Central memory CD8-positive, alpha-beta T cell (primary cell): ENCODE results near the gene UBE2QL1.

Source experiments
- ATAC-seq: fragments of 150-1000 bp; cut with Tn5 transposase; replicated peaks from 2 replicates; pipeline ENCODE4 v1.10.0; 2022; ENCODE audit warnings: mild to moderate bottlenecking, moderate FRiP score, moderate number of reproducible peaks; ENCODE audit not compliant: poor library complexity, severe bottlenecking; ENCODE audit errors: extremely low read depth
- DNase-seq, 2 donors: peaks; one replicate each; pipeline ENCODE4 v3.0.0; 2021; ENCODE audit warnings: low spot score in 2 of 2
- H3K27ac Mint-ChIP-seq: one replicate; pipeline ENCODE4 v1.8.0; 2022; ENCODE audit warnings: low read depth, mild to moderate bottlenecking, moderate library complexity, mixed read lengths
- H3K27me3 Mint-ChIP-seq: one replicate; pipeline ENCODE4 v1.8.0; 2022; ENCODE audit warnings: mixed read lengths
- H3K36me3 Mint-ChIP-seq: one replicate; pipeline ENCODE4 v1.8.0; 2022; ENCODE audit warnings: mild to moderate bottlenecking, moderate library complexity, mixed read lengths; ENCODE audit not compliant: insufficient read depth
- H3K4me1 Mint-ChIP-seq: one replicate; pipeline ENCODE4 v1.8.0; 2022; ENCODE audit warnings: mixed read lengths
- H3K4me3 Mint-ChIP-seq: one replicate; pipeline ENCODE4 v1.8.0; 2022; ENCODE audit warnings: mild to moderate bottlenecking, moderate library complexity, mixed read lengths
- H3K9me3 Mint-ChIP-seq: one replicate; pipeline ENCODE4 v1.8.0; 2022; ENCODE audit warnings: mixed read lengths

The UBE2QL1 gene

DNA sequence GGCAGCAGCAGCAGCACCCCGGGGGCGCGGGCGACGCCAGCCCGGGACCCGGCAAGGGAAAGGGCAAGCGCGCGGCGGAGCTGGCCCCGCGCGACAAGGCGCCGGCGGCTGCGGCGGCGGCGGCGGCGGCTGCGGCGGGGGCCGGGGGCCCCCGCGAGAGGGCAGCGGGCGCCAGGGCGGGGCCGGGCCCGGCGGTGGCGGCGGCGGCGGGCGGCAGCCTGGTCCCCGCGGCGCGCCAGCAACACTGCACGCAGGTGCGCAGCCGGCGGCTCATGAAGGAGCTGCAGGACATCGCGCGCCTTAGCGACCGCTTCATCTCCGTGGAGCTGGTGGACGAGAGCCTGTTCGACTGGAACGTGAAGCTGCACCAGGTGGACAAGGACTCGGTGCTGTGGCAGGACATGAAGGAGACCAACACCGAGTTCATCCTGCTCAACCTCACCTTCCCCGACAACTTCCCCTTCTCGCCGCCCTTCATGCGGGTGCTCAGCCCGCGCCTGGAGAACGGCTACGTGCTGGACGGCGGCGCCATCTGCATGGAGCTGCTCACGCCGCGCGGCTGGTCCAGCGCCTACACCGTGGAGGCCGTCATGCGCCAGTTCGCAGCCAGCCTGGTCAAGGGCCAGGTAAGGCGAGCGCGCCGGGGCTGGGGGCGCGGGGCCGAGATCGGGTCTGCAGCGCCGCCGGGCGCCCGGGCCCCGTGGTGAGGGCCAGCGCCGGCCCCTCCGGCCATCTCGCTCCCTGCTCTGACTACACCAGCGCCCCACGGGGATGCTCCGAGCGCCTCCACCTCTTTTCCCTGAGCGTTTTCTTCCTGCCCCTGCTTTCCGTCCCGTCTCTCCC, at the start of gene UBE2QL1:
Gene UBE2QL1 (plus strand): TSS at position 238 of the 843 bp plus-strand sequence. CDS start 35 bp downstream, at position 273.
- H3K27ac Mint-ChIP-seq: no peak within 1 kb of the TSS
- H3K36me3 Mint-ChIP-seq: peaks cover 3% of the 10 kb centered on the region

GRCh38 chr5:6399980-6400910, 48.4 kb upstream of the UBE2QL1 start:
- peaks cover 45% of the 10 kb centered on the region for H3K27me3 Mint-ChIP-seq
- no peaks in the 10 kb centered on the region for H3K9me3 Mint-ChIP-seq
- ATAC-seq (no peak), DNase-seq (no peak)
- no peaks in the 10 kb centered on the region for H3K4me1 Mint-ChIP-seq
- H3K27ac Mint-ChIP-seq: no peak overlapping the region
- H3K36me3 Mint-ChIP-seq: no peaks in the 10 kb centered on the region
- H3K4me3 Mint-ChIP-seq: no peak overlapping the region

More for the DNA sequence above, at the start of gene UBE2QL1:
- H3K9me3 Mint-ChIP-seq: no peaks in the 10 kb centered on the region
- peaks cover 6% of the 10 kb centered on the region for H3K4me1 Mint-ChIP-seq
- ATAC-seq (no peak), DNase-seq (no peak)
- peak within 1 kb of the TSS; percentile 68 for H3K4me3 Mint-ChIP-seq
- peaks cover under 1% of the 10 kb centered on the region for H3K27me3 Mint-ChIP-seq

- H3K36me3 Mint-ChIP-seq: no peaks in the 10 kb centered on the region
- H3K9me3 Mint-ChIP-seq: no peaks in the 10 kb centered on the region
- DNase-seq (no peak), ATAC-seq (no peak)
- H3K27me3 Mint-ChIP-seq: peaks cover 35% of the 10 kb centered on the region
- no peaks in the 10 kb centered on the region for H3K4me1 Mint-ChIP-seq
- no peak overlapping the region for H3K4me3 Mint-ChIP-seq
- no peak overlapping the region for H3K27ac Mint-ChIP-seq
Measured at GRCh38 chr5:6401410-6401809, 47.2 kb upstream of the UBE2QL1 start.

- ATAC-seq (no peak), DNase-seq (no peak)
- Mint-ChIP-seq H3K9me3 (no peaks in the 10 kb centered on the region), H3K4me3 (no peak overlapping the region), H3K27me3 (peaks cover 46% of the 10 kb centered on the region), H3K27ac (no peak overlapping the region), H3K36me3 (no peaks in the 10 kb centered on the region), H3K4me1 (no peaks in the 10 kb centered on the region)
Measured at GRCh38 chr5:6402939-6403338, 45.7 kb upstream of the UBE2QL1 start.

GRCh38 chr5:6403416-6403815, 45.2 kb upstream of the UBE2QL1 start:
- DNase-seq (no peak), ATAC-seq (no peak)
- no peak overlapping the region for H3K27ac Mint-ChIP-seq
- H3K4me3 Mint-ChIP-seq: no peak overlapping the region
- no peaks in the 10 kb centered on the region for H3K36me3 Mint-ChIP-seq
- H3K27me3 Mint-ChIP-seq: peaks cover 50% of the 10 kb centered on the region
- no peaks in the 10 kb centered on the region for H3K9me3 Mint-ChIP-seq
- no peaks in the 10 kb centered on the region for H3K4me1 Mint-ChIP-seq

DNA sequence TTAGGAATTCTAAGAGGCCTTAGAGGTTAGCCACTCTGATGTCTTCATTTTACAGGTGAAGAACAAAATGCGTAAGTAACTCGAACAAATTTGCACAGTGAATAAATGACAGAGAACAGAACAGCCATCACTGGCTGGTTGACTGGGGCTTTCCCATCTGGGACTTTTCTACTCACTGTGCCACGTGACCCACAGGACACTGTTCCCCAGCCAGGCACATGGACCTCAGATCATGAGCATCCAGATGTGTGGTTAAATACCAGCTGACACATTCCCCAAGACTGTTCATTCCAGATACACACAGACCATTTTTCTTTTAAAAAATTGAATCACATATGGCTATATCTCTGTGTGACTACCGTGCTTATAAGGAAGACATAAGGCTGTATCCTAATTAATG, 44.5 kb upstream of the UBE2QL1 start:
- ATAC-seq (no peak), DNase-seq (no peak)
- Mint-ChIP-seq H3K36me3 (no peaks in the 10 kb centered on the region), H3K9me3 (no peaks in the 10 kb centered on the region), H3K4me3 (no peak overlapping the region), H3K27me3 (peaks cover 58% of the 10 kb centered on the region), H3K4me1 (no peaks in the 10 kb centered on the region), H3K27ac (no peak overlapping the region)

DNA sequence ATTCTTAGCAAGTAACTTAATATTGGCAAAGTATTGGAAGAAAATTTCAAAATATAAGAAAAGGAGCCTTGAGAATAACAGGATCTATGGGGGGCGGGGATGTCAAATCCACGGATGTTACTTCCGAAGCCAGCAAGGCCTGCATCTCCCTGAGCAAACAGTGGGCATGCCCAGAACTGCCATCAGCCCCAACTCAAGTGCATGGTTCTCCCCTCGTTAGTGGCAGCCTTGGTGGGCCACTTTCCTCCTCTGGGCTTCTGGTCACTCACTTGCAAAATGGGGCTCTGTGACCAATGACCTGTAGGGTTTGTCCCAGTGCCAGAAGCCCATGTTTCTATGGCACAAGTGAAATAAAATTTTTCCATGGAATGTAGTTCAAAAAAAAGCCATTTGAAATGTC, 43.1 kb upstream of the UBE2QL1 start:
- Mint-ChIP-seq H3K36me3 (no peaks in the 10 kb centered on the region), H3K4me1 (no peaks in the 10 kb centered on the region), H3K27ac (no peak overlapping the region), H3K9me3 (no peaks in the 10 kb centered on the region), H3K27me3 (peaks cover 58% of the 10 kb centered on the region), H3K4me3 (no peak overlapping the region)
- DNase-seq: no peak
- no peak for ATAC-seq

DNA sequence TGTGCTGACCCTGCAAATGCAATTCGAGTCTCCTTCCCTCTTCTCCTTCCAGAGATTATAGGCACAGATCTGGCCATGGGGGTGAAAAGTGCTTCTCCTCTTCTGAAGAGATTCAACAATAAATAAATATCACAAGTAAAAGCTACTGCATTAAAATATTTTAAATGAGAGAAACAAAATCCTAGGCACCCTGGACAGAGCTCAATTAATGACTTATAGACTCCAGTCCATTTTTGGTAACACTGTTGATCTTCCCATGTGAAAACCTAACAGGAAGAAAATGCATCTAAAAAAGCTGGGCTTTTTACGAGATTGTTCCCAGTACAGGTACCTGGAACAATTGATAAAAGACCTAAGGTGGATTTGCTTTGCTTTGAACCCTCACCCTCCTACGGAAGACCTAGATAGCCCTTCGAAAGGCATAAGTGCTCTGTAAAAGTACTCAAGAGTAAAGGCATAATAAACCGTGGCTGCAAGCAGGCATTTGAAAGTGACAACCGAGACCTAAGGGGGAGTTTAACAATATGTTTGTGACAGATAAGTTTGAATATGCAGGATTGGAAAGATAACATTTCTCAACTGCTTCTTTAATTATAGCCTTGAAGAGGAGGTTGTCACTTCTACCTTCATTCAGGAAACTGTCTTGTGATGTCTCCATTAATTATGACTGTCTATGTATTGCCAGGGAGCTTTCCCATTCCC, 41.0 kb upstream of the UBE2QL1 start:
- no peak for DNase-seq
- Mint-ChIP-seq H3K4me3 (no peak overlapping the region), H3K27ac (no peak overlapping the region), H3K4me1 (no peaks in the 10 kb centered on the region), H3K9me3 (no peaks in the 10 kb centered on the region), H3K27me3 (peaks cover 47% of the 10 kb centered on the region), H3K36me3 (no peaks in the 10 kb centered on the region)
- no peak for ATAC-seq

DNA sequence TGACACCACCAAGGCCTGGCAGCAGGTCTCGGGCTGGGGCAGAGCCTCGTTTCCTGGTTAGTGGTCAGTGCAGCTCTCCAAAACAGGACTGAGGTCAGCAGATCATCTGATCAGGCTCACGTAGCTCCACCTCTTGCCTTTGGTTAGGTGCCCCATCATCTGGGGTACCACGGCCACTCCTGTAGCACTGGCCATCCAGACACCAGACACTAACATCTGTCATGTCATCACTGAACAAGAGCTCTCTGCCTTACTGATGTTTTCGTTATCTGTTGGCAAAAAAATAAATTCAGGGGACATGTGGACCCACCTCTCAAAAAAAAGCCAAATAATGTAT, 40.4 kb upstream of the UBE2QL1 start:
- no peaks in the 10 kb centered on the region for H3K36me3 Mint-ChIP-seq
- no peaks in the 10 kb centered on the region for H3K4me1 Mint-ChIP-seq
- no peak overlapping the region for H3K4me3 Mint-ChIP-seq
- no peak overlapping the region for H3K27ac Mint-ChIP-seq
- no peaks in the 10 kb centered on the region for H3K9me3 Mint-ChIP-seq
- peaks cover 46% of the 10 kb centered on the region for H3K27me3 Mint-ChIP-seq
- no peak for ATAC-seq
- DNase-seq: no peak

- Mint-ChIP-seq H3K27me3 (peaks cover 40% of the 10 kb centered on the region), H3K36me3 (no peaks in the 10 kb centered on the region), H3K4me1 (no peaks in the 10 kb centered on the region), H3K27ac (no peak overlapping the region), H3K9me3 (no peaks in the 10 kb centered on the region), H3K4me3 (no peak overlapping the region)
- ATAC-seq (no peak), DNase-seq (no peak)
Measured at GRCh38 chr5:6408627-6409446, 39.8 kb upstream of the UBE2QL1 start.

- Mint-ChIP-seq H3K36me3 (no peaks in the 10 kb centered on the region), H3K27me3 (peaks cover 40% of the 10 kb centered on the region), H3K9me3 (no peaks in the 10 kb centered on the region), H3K4me3 (no peak overlapping the region), H3K4me1 (no peaks in the 10 kb centered on the region), H3K27ac (no peak overlapping the region)
- ATAC-seq (no peak), DNase-seq (no peak)
Measured at GRCh38 chr5:6410421-6410820, 38.2 kb upstream of the UBE2QL1 start.

- no peaks in the 10 kb centered on the region for H3K36me3 Mint-ChIP-seq
- H3K4me3 Mint-ChIP-seq: no peak overlapping the region
Measured at GRCh38 chr5:6411141-6411540, 37.5 kb upstream of the UBE2QL1 start.

More at GRCh38 chr5:6411141-6411540, 37.5 kb upstream of the UBE2QL1 start:
- no peak for DNase-seq
- no peaks in the 10 kb centered on the region for H3K4me1 Mint-ChIP-seq
- no peaks in the 10 kb centered on the region for H3K9me3 Mint-ChIP-seq
- H3K27me3 Mint-ChIP-seq: peaks cover 43% of the 10 kb centered on the region
- H3K27ac Mint-ChIP-seq: no peak overlapping the region
- no peak for ATAC-seq
